Measurements from ENCODE around the gene PRRG4.

The PRRG4 gene

DNA sequence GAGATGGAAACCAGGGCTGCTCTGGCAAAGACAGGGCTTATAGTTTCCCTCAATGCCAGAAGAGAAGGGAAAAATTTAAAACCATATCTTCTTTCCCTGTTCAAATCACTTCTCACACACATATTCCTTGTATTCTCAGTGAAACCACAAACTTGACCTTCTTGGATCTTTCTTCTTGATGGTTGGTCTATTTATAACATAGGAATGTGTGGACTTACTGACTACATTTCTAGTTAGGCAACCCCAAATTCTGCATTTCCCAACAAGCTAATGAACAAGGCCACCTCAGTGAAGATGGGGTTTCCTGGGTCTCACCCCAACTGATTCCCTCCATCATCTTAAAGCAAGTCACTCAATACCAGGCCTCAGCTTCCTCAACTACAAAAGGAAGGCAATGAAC is 59.1 kb downstream of the PRRG4 start:
- peaks cover 34% of the 10 kb centered on the region for H3K4me1 Mint-ChIP-seq
- peaks cover 42% of the 10 kb centered on the region for H3K9me3 Mint-ChIP-seq
- H3K36me3 Mint-ChIP-seq (ENCODE audit: low read depth), result peaks cover 21% of the 10 kb centered on the region
- H3K4me3 Mint-ChIP-seq, result no peak overlapping the region
- H3K27me3 Mint-ChIP-seq (ENCODE audit: low read depth, poor library complexity), result no peaks in the 10 kb centered on the region
- no peak overlapping the region for H3K27ac Mint-ChIP-seq
- no peak for DNase-seq
- TF ChIP-seq, protein P1, sequence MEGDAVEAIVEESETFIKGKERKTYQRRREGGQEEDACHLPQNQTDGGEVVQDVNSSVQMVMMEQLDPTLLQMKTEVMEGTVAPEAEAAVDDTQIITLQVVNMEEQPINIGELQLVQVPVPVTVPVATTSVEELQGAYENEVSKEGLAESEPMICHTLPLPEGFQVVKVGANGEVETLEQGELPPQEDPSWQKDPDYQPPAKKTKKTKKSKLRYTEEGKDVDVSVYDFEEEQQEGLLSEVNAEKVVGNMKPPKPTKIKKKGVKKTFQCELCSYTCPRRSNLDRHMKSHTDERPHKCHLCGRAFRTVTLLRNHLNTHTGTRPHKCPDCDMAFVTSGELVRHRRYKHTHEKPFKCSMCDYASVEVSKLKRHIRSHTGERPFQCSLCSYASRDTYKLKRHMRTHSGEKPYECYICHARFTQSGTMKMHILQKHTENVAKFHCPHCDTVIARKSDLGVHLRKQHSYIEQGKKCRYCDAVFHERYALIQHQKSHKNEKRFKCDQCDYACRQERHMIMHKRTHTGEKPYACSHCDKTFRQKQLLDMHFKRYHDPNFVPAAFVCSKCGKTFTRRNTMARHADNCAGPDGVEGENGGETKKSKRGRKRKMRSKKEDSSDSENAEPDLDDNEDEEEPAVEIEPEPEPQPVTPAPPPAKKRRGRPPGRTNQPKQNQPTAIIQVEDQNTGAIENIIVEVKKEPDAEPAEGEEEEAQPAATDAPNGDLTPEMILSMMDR (IDR thresholded peaks at IDR 0.05), result no peak

GRCh38 chr11:32890843-32891656 is 61.3 kb downstream of the PRRG4 start:
- Mint-ChIP-seq H3K36me3 (ENCODE audit: low read depth) (peaks cover 26% of the 10 kb centered on the region), H3K4me3 (peak overlapping the region; percentile 92), H3K27ac (peak overlapping the region; percentile 98), H3K27me3 (ENCODE audit: low read depth, poor library complexity) (no peaks in the 10 kb centered on the region), H3K9me3 (peaks cover 30% of the 10 kb centered on the region), H3K4me1 (peaks cover 40% of the 10 kb centered on the region)
- DNase-seq, result no peak
- TF ChIP-seq, protein P1 (IDR thresholded peaks at IDR 0.05), result no peak

- no peak for DNase-seq
- TF ChIP-seq, protein P1 (IDR thresholded peaks at IDR 0.05), result no peak
- H3K4me1 Mint-ChIP-seq, result peaks cover 43% of the 10 kb centered on the region
- H3K4me3 Mint-ChIP-seq, result peak overlapping the region; percentile 92
- H3K9me3 Mint-ChIP-seq, result peaks cover 29% of the 10 kb centered on the region
- peaks cover 28% of the 10 kb centered on the region for H3K36me3 Mint-ChIP-seq (ENCODE audit: low read depth)
- peak overlapping the region; percentile 98 for H3K27ac Mint-ChIP-seq
- H3K27me3 Mint-ChIP-seq (ENCODE audit: low read depth, poor library complexity), result no peaks in the 10 kb centered on the region
Measured at GRCh38 chr11:32891657-32892354, 62.1 kb downstream of the PRRG4 start.

- peaks cover 23% of the 10 kb centered on the region for H3K9me3 Mint-ChIP-seq
- DNase-seq, result peak; percentile 78
- H3K27ac Mint-ChIP-seq, result peak within 1 kb of the TSS; percentile 99
- TF ChIP-seq, protein P1 (IDR thresholded peaks at IDR 0.05), result no peak
- H3K4me3 Mint-ChIP-seq, result peak within 1 kb of the TSS; percentile 95
- H3K4me1 Mint-ChIP-seq, result peaks cover 50% of the 10 kb centered on the region
- peaks cover 28% of the 10 kb centered on the region for H3K36me3 Mint-ChIP-seq (ENCODE audit: low read depth)
- no peaks in the 10 kb centered on the region for H3K27me3 Mint-ChIP-seq (ENCODE audit: low read depth, poor library complexity)
Measured at GRCh38 chr11:32892355-32893092, 62.8 kb downstream of the PRRG4 start, which contains the start of gene QSER1. TSS of gene QSER1 (plus strand) at chr11:32892811. CDS start at chr11:32893126, 315 bp downstream.

GRCh38 chr11:32893093-32893342 is 63.3 kb downstream of the PRRG4 start:
- peak overlapping the region; percentile 95 for H3K4me3 Mint-ChIP-seq

More at GRCh38 chr11:32893093-32893342, 63.3 kb downstream of the PRRG4 start:
- peaks cover 33% of the 10 kb centered on the region for H3K36me3 Mint-ChIP-seq (ENCODE audit: low read depth)
- no peaks in the 10 kb centered on the region for H3K27me3 Mint-ChIP-seq (ENCODE audit: low read depth, poor library complexity)
- TF ChIP-seq, protein P1 (IDR thresholded peaks at IDR 0.05), result no peak
- DNase-seq, result peak; percentile 81
- H3K27ac Mint-ChIP-seq, result no peak overlapping the region
- H3K9me3 Mint-ChIP-seq, result peaks cover 19% of the 10 kb centered on the region
- peaks cover 55% of the 10 kb centered on the region for H3K4me1 Mint-ChIP-seq
